Body of pancreas (tissue), 4 donors: ENCODE results near the gene ERC2.

ENCODE experiments used
- POLR2A ChIP-seq, 3 donors: fragments of 450-650 bp; IDR thresholded peaks; one replicate each; pipeline ENCODE4 v1.6.1; 2016; ENCODE audit warnings: antibody characterized with exemption in 3 of 3, mild to moderate bottlenecking in 2 of 3
- TF ChIP-seq, protein P1 (sequence below), 7 experiments: fragments of 450-650 bp in 4 of 7; fragments of 200-600 bp in 3 of 7; sonication (generic) in 3 of 7; IDR thresholded peaks; one replicate each; pipeline ENCODE4 v1.5.1; 2016 to 2019; ENCODE audit warnings: antibody characterized with exemption in 7 of 7

DNA sequence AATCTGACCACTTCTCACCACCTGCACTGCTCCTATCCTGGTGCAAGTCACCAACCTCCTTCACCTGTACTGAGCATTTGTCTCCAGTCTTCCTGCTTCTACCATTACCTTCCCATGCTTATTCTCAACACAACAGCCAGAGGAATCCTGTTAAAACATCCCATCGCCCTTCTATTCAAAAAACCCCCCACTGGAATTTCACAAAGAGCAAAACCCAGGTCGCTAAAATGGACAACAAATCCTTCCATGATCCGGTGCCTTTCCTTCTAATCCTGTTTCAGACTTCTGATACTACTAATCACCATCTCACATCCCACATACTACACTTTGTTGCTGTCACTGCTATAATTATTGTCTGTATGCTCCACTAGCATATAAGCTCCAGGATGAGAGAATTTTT is 85.2 kb downstream of the ERC2 start:
- TF ChIP-seq, protein P1, sequence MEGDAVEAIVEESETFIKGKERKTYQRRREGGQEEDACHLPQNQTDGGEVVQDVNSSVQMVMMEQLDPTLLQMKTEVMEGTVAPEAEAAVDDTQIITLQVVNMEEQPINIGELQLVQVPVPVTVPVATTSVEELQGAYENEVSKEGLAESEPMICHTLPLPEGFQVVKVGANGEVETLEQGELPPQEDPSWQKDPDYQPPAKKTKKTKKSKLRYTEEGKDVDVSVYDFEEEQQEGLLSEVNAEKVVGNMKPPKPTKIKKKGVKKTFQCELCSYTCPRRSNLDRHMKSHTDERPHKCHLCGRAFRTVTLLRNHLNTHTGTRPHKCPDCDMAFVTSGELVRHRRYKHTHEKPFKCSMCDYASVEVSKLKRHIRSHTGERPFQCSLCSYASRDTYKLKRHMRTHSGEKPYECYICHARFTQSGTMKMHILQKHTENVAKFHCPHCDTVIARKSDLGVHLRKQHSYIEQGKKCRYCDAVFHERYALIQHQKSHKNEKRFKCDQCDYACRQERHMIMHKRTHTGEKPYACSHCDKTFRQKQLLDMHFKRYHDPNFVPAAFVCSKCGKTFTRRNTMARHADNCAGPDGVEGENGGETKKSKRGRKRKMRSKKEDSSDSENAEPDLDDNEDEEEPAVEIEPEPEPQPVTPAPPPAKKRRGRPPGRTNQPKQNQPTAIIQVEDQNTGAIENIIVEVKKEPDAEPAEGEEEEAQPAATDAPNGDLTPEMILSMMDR (IDR thresholded peaks at IDR 0.05), result no peak
- TF ChIP-seq POLR2A (IDR thresholded peaks at IDR 0.05), result no peak
